ENCODE data around the gene STAT6. TPM values are rescaled to one million over a fixed set of nuclear protein-coding genes. Genes with fewer than 3 reads are reported as not detected.

Gene STAT6
- polyA plus RNA-seq, 3 donors from 2014 or later, result 71.1 to 94.0 (median 89.1) TPM

GRCh38 chr12:57151741-57152630 lies 40.8 kb upstream of the STAT6 start:
- H3K36me3 Mint-ChIP-seq, result no peaks in the 10 kb centered on the region
- no peak for DNase-seq
- H3K27me3 Mint-ChIP-seq (ENCODE audit: low read depth in 3 of 3), result peaks cover 3 to 6% (median 6%) of the 10 kb centered on the region in 3 donors
- H3K9me3 Mint-ChIP-seq, result no peaks in the 10 kb centered on the region
- H3K4me3 Mint-ChIP-seq, result no peak overlapping the region
- peaks cover 6 to 9% of the 10 kb centered on the region in 2 donors for H3K4me1 Mint-ChIP-seq
- no peak overlapping the region for H3K27ac Mint-ChIP-seq

DNA sequence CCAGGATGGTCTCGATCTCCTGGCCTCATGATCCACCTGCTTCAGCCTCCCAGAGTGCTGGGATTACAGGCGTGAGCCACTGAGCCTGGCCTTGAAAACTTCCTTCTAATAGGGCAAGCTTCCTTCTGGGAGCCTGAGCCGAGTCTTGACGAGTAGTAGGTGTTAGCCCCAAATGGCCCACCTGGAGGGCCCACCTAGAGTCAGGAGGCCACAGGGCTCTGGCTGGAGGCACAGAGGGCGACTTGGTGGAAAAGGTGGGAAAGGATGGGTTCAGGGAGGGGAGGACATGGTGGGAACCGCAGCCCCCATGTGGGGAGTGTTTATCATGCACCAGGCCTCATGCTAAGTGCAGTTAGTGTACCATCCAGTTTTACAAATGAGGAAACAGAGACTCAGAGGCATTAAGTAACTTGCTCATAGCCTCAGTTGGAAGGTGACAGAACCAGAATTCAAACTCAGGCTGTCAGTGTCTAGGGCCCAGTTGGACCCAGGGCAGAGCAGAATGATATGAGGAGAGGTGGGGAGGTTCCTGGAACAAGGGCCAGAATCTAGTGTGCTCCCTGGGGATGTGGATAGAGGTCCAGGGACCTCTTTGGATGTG lies 39.3 kb upstream of the STAT6 start:
- no peak overlapping the region for H3K4me3 Mint-ChIP-seq
- H3K4me1 Mint-ChIP-seq, result peaks cover 0 to 3% of the 10 kb centered on the region in 2 donors
- no peaks in the 10 kb centered on the region for H3K9me3 Mint-ChIP-seq
- H3K27me3 Mint-ChIP-seq (ENCODE audit: low read depth in 3 of 3), result peaks cover 3 to 6% (median 3%) of the 10 kb centered on the region in 3 donors
- DNase-seq, result no peak
- H3K27ac Mint-ChIP-seq, result no peak overlapping the region
- H3K36me3 Mint-ChIP-seq, result no peaks in the 10 kb centered on the region

GRCh38 chr12:57149245-57149900 lies 38.2 kb upstream of the STAT6 start:
- Mint-ChIP-seq H3K4me3 (no peak overlapping the region), H3K36me3 (no peaks in the 10 kb centered on the region), H3K27me3 (ENCODE audit: low read depth in 3 of 3) (peaks cover 2 to 3% (median 3%) of the 10 kb centered on the region in 3 donors), H3K9me3 (no peaks in the 10 kb centered on the region), H3K27ac (no peak overlapping the region), H3K4me1 (no peaks in the 10 kb centered on the region)
- no peak for DNase-seq

DNA sequence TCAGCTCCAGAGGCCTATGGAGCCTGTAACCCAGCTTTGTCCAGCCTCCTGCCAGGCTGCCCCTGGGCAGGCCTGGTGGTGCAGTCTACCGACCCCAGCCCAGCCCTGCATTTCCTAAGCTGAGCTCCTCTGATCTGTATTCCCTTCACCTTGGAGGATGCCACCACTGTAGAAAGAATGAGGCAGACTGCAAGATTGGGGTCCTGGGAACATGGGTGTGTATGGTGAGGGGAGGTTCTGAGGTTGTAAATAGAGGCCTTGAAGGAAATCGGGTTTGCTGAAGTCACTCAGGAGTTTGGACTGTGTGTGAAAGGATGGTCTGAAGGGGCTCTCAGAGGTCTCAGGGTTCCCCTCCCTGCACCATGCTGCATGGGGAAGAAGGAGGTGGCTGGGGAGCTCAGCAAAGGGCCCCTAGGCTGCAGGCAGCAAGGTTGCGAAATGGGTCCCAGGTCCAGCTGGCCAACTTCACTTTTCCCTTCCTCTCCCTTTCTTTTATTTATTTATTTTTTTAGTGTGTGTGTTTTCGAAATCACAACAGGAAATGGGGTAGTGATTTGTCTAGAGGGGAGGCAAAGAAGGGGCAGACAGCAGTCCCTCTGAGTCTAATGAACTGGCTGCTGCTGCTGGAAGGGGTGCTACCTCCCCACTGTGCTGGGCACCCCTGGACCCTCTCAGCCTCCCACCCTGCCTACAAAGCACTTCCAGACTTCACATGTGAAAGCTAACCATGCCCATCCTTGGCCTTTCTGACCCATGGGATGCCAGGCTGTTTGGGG lies 37.5 kb upstream of the STAT6 start:
- no peaks in the 10 kb centered on the region for H3K9me3 Mint-ChIP-seq
- H3K36me3 Mint-ChIP-seq, result no peaks in the 10 kb centered on the region
- H3K27ac Mint-ChIP-seq, result no peak overlapping the region
- DNase-seq, result no peak
- no peak overlapping the region for H3K4me3 Mint-ChIP-seq
- peaks cover 2 to 3% (median 3%) of the 10 kb centered on the region in 3 donors for H3K27me3 Mint-ChIP-seq (ENCODE audit: low read depth in 3 of 3)
- no peaks in the 10 kb centered on the region for H3K4me1 Mint-ChIP-seq

GRCh38 chr12:57146961-57147944 lies 36.1 kb upstream of the STAT6 start, which contains the start of gene LRP1-AS:
Gene LRP1-AS, minus strand, starts transcription at chr12:57147619.
- Mint-ChIP-seq H3K27ac (no peak within 1 kb of the TSS), H3K9me3 (no peaks in the 10 kb centered on the region), H3K36me3 (no peaks in the 10 kb centered on the region), H3K27me3 (ENCODE audit: low read depth in 3 of 3) (peaks cover 2 to 6% (median 3%) of the 10 kb centered on the region in 3 donors), H3K4me1 (no peaks in the 10 kb centered on the region), H3K4me3 (no peak within 1 kb of the TSS)
- DNase-seq, result no peak

DNA sequence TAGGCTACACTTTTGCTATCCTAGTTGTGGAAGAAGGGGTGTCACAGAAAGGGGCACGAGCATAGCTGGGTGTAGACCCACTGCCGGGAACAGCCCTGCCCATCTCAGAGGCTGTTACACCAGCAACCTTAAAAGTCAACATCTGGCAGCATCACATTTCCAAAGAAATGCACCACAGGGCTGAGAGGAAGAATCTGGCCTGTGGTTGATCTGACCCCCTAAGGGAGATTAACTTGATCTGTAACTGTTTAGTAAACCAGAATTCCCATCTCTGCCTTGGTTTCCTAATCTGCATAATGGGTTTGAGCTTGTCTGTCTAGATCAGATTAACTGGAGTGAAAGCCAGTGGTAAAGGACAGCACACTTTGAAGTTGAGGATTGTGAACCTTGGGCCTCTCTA lies 34.9 kb upstream of the STAT6 start:
- H3K4me3 Mint-ChIP-seq, result no peak overlapping the region
- H3K4me1 Mint-ChIP-seq, result no peaks in the 10 kb centered on the region
- H3K9me3 Mint-ChIP-seq, result no peaks in the 10 kb centered on the region
- DNase-seq, result no peak
- no peak overlapping the region for H3K27ac Mint-ChIP-seq
- H3K27me3 Mint-ChIP-seq (ENCODE audit: low read depth in 3 of 3), result peaks cover 2 to 7% (median 6%) of the 10 kb centered on the region in 3 donors
- no peaks in the 10 kb centered on the region for H3K36me3 Mint-ChIP-seq

GRCh38 chr12:57145460-57146059 lies 34.4 kb upstream of the STAT6 start:
- no peak overlapping the region for H3K27ac Mint-ChIP-seq

DNA sequence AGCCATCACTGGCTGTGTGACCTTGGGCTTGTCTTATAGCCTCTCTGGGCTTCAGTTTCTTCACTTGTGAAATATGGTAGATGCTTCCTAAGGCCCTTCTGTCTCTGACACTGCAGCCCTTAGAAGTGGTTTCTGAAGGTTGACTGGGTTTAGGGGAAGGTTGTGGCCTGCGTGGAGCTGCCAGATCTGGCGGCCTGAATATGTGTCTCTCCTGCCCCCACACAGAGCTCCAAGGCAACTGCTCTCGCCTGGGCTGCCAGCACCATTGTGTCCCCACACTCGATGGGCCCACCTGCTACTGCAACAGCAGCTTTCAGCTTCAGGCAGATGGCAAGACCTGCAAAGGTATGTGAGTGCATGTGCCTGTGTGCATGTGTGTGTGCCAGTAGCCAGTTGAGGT lies 32.3 kb upstream of the STAT6 start:
- DNase-seq, result no peak
- Mint-ChIP-seq H3K4me3 (no peak overlapping the region), H3K27me3 (ENCODE audit: low read depth in 3 of 3) (peaks cover 0 to 4% (median 3%) of the 10 kb centered on the region in 3 donors), H3K36me3 (no peaks in the 10 kb centered on the region), H3K27ac (no peak overlapping the region), H3K9me3 (no peaks in the 10 kb centered on the region), H3K4me1 (no peaks in the 10 kb centered on the region)

More at GRCh38 chr12:57145460-57146059, 34.4 kb upstream of the STAT6 start:
- H3K4me1 Mint-ChIP-seq, result no peaks in the 10 kb centered on the region
- no peaks in the 10 kb centered on the region for H3K36me3 Mint-ChIP-seq
- peaks cover 2 to 6% (median 6%) of the 10 kb centered on the region in 3 donors for H3K27me3 Mint-ChIP-seq (ENCODE audit: low read depth in 3 of 3)
- H3K4me3 Mint-ChIP-seq, result no peak overlapping the region
- H3K9me3 Mint-ChIP-seq, result no peaks in the 10 kb centered on the region
- DNase-seq, result no peak

DNA sequence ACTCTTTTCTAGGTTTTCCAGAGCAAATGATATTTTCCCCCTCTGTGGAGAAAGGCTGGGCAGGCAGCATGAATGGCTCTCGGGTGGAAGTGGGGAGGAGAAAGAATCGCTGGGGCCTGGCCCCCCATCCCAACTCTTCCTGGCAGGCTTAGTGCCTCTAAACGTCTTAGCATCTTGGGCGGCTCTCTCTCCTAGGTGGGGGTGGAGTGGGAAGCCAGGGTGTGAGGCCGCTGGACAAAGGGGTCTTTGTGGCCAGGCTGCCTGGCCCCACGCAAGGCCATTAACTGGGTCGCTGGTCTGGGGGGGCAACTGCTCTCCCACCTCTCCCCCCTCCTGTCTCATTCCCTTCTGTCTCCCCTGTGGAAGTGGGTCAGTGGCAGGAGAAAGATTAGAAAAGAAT lies 31.6 kb upstream of the STAT6 start:
- DNase-seq, result no peak
- Mint-ChIP-seq H3K27ac (no peak overlapping the region), H3K27me3 (ENCODE audit: low read depth in 3 of 3) (peaks cover 0 to 4% (median 3%) of the 10 kb centered on the region in 3 donors), H3K36me3 (no peaks in the 10 kb centered on the region), H3K4me1 (no peaks in the 10 kb centered on the region), H3K4me3 (no peak overlapping the region), H3K9me3 (no peaks in the 10 kb centered on the region)

GRCh38 chr12:57142121-57142520 lies 31.0 kb upstream of the STAT6 start:
- no peaks in the 10 kb centered on the region for H3K9me3 Mint-ChIP-seq
- H3K27me3 Mint-ChIP-seq (ENCODE audit: low read depth in 3 of 3), result peaks cover 0 to 4% (median 3%) of the 10 kb centered on the region in 3 donors
- DNase-seq, result no peak
- H3K36me3 Mint-ChIP-seq, result no peaks in the 10 kb centered on the region
- no peaks in the 10 kb centered on the region for H3K4me1 Mint-ChIP-seq
- no peak overlapping the region for H3K4me3 Mint-ChIP-seq
- H3K27ac Mint-ChIP-seq, result no peak overlapping the region

GRCh38 chr12:57141249-57141648 lies 30.1 kb upstream of the STAT6 start:
- peaks cover 0 to 4% (median 3%) of the 10 kb centered on the region in 3 donors for H3K27me3 Mint-ChIP-seq (ENCODE audit: low read depth in 3 of 3)
- no peaks in the 10 kb centered on the region for H3K9me3 Mint-ChIP-seq
- no peak for DNase-seq
- no peak overlapping the region for H3K4me3 Mint-ChIP-seq
- no peak overlapping the region for H3K27ac Mint-ChIP-seq
- no peaks in the 10 kb centered on the region for H3K36me3 Mint-ChIP-seq
- H3K4me1 Mint-ChIP-seq, result no peaks in the 10 kb centered on the region

Measured in immature natural killer cell (primary cell).